Nucleus accumbens (tissue), 56 donors: Measurements from ENCODE around the gene ARHGAP6.
"Not testable (repeated sequence)": the region's sequence is repeated elsewhere in the genome, so short reads cannot be mapped to it uniquely, and the experiment has no call there.

ENCODE experiments used
- DNase-seq, 56 donors: peaks; one replicate each; lab custom pipeline; 2025; lab: John Stamatoyannopoulos, UW

ARHGAP6 gene

DNA sequence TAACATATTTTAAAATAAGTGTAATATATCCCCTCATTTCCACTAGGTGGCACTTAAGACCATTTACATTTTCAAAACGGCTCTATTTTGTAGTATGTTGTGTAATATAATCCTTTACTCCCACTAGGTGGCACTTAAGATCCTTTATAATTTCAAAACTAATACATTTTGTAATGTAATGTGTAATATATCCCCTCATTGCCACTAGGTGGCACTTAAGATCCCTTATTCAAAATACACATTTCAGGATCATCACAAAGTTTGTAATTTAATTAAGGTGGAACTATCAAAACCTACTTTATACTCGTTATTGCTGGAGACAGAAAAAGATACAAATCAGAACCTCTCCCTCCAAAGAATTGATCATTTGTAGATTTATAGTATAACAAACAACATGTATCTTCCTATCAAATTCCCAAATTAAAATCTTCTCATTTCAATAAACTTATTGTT lies 132.5 kb downstream of the ARHGAP6 start:
- DNase-seq = no peak

DNA sequence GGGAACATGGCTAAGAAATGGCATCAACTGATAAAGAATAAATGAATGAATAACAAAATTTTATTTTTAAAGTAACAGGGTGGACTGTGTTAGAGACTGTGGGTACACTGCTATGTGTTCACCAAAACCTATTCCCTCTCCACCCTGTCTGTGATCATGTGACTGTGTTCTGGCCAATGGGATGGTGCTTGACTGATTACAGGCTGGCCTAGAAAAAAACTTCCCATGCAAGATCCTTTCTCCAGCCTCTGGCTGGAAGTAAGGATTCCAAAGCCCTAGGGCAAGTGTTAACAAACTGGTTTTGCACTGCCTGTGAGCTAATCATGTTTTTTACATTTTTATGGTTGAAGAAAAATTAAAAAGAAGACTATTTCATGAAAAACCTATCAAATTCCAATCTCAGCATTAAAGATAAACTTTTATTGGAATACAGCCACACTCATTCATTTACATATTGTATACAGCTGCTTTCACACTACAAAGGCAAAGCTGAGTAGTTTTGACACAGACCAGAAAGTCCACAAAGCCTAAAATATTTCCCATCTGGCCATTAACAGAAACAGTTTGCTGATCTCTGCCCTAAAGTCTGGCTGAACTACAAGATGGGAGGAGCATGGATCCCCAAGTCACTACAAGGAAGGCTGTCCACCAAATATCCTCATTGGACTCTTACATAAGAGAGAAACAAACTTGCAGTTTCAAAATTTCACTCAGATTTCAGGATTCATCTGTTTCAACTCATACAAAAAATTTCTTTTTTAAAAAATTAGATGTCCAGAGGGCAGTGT lies 133.2 kb downstream of the ARHGAP6 start:
- no peak for DNase-seq

DNA sequence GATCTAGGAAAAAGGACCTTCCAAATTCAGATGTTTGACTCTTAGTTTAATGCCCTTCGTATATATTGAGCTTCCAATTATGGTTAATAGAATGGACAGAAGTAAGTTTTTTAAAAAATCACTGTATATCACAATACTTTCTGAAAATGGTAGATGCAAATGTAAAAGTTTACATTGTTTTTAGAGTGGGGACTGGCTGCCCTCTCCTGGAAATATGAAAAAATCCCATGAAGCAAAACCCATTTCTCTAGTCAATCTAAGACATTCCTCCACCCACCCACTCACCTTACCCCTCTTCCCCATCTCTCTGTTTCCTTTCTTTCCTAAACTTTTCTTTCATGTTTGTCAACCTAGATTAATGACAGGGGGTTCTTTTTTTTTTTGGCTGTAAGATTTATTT lies 134.5 kb downstream of the ARHGAP6 start:
- DNase-seq = no peak

DNA sequence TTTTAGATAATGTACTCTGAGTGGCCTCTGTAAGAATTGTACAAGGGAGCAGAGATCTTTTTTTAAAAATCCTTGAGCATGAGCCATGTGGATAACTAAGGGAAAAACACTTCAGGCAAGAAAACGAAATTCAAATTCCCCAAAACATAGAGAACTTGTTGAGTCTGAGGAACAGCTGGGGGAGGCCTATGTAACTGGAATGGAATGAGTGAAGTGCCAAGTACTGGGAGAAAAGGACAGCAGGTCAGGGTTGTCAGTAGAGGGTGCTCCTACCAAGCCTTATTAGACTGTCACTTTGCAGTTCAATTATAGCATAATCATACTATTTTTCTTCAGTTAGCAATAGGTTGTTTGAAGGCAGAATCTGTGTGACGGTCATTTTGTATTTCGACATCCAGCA lies 135.1 kb downstream of the ARHGAP6 start:
- no peak for DNase-seq

DNA sequence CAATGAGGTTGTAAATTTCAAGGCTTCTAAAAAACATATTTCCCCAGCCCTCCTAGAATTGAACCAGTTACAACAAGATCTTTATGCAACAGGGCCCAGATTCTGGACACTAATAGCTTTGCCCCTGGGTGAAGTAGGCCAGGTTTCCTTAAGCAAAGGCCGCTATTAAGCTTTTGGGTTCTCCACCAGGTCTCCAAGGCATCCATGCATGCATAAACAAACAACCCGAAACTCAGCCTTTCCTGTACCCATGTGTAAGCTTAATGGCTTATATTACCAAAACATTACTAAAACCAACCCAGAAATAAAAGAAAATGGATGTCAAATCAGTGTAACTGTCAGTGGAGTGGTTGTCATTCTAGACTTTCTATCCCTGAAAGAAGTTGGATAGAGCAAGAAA lies 137.1 kb downstream of the ARHGAP6 start:
- no peak for DNase-seq

DNA sequence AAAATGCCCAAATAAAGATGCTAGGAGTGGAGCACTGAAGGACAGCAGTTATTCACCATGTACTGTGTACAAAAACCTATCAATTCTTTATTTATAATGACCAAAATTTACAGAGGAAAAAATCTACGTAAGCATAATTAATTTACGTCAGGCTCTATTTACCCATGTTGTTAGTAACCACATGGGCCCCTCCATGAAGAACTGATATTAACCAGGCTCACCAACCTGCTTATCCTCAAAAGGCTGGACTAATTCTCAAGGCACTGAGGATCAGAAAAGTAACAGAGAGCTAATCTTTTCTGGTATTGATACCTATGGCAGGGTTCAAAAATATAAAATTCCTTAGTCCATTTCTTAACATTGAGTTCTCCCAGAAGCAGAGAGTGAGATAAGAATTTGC lies 140.0 kb downstream of the ARHGAP6 start:
- DNase-seq = no peak

DNA sequence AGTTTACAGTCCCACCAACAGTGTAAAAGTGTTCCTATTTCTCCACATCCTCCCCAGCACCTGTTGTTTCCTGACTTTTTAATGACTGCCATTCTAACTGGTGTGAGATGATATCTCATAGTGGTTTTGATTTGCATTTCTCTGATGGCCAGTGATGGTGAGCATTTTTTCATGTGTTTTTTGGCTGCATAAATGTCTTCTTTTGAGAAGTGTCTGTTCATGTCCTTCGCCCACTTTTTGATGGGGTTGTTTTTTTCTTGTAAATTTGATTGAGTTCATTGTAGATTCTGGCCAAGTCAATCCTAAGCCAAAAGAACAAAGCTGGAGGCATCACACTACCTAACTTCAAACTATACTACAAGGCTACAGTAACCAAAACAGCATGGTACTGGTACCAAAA lies 146.5 kb downstream of the ARHGAP6 start:
- not testable (repeated sequence) for DNase-seq

DNA sequence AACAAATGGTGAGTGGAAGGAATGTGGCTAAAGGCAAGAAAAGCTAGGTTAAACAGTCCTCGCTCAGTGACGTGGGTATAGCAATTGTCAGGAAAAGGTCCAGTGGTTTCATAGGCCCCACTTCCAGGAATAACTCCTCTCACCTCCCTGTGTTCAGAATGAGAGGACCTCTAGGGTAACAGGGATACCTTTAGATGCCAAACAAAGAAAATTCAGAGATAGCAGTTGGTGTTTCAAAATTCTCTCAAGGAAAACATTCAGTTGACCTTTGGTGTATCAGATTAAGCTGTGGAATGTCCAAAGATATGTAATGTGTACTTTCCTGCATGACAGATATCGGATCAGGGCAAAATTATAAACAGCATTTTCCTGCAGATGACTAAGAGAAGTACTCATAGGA lies 155.9 kb downstream of the ARHGAP6 start:
- DNase-seq = no peak

DNA sequence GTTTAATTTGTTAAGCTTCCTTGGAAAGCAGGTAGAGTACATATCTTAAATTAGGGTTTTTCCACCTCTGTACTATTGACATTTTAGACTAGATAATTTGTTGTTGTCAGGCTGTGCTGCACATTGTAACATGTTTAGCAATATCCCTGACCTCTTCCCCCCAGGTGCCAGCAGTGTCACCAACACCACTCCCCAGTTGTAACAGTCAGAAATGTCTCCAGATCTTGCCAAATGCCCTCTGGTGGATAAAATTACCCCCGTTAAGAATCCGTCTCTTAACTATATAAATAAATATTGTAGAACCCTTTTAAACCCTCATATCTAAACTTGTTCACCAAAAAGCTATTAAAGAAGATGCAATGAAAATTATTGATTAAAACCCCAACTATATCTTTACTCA lies 161.5 kb downstream of the ARHGAP6 start:
- no peak for DNase-seq

DNA sequence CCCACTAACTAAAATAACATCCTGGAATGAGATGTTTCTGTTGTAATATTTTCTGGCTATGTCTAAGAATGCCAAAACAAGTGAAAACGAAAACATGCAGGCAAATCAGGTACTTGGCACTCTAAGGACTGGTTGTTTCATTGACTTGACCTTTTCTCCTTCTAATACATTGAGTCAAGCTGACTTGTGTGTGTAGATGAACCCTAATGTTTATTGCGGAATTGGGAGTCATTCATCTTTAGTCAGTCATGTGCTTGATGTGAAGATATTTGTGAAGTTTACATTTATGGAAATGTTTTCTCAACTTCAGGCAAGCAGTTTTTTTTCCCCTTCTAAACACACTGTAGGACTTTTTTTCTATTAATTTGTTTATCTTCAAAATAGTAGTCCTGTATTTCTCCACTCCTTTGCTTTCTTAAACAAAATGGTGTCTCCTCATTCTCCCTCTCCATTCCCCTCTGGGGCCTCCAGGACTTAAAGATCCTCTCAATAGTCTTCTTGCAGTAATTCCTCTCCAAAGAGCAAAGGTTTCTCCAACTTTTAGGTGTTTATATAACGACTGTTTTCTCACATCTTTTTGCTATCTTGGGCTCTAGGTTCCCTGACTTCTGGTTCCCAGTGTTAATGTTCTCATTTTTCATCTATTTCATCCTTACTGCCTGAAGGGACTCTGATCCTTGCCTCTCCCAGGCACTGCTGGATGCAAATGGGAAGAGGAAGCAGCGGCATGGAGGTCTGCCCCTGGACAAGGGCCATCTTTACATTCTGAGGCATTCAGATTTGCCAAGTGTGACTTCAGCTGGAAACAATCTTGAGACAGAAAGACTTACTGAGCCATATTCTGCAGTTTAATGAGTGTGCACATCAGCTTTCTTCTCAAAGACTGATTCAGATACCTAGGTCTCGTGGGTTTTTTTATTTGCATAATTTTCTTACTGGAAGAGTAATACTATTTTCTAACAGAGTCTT lies 166.4 kb downstream of the ARHGAP6 start:
- no peak for DNase-seq

DNA sequence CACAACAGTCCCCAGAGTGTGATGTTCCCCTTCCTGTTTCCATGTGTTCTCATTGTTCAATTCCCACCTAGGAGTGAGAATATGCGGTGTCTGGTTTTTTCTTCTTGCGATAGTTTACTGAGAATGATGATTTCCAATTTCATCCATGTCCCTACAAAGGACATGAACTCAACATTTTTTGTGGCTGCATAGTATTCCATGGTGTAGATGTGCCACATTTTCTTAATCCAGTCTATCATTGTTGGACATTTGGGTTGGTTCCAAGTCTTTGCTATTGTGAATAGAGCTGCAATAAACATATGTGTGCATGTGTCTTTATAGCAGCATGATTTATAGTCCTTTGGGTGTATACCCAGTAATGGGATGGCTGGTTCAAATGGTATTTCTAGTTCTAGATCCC lies 174.3 kb downstream of the ARHGAP6 start:
- DNase-seq = not testable (repeated sequence)

DNA sequence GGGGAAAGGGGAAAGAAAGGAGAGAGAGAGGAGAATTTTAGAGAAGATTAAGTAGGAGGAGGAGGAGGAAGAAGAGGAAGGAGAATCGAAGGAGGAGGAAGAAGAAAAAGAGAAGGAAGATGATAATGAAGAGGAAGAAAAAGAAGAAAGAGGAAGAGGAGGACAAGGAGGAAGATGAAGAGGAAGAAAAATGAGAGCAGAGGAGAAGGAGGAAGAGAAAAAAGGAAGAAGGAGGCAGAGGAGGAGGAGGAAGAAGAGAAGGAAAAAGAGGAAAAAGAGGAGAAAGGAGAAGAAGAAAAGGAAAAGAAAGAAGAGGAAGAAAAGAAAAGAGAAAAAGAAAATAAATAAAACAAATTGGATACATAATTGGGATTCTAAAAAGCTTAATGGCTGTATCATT lies 181.4 kb downstream of the ARHGAP6 start:
- no peak for DNase-seq

DNA sequence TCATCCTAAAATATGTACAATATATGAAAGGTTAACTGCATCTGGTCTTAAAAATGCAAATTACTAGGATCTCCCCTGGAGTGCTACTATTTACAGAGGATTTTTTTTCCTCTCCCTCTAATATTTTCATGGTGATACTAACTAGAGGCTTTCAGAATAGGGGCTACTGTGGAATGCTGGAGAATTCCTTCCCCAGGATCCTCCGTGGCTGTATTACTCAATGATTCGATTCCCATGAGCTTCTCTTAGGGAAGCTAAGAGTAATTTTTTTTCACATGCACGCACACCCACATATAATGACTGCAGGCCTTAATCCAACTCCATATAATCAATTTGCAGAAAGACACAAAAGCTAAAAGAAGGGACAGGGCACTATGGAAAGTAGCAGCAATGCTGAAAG lies 184.7 kb downstream of the ARHGAP6 start:
- no peak for DNase-seq

DNA sequence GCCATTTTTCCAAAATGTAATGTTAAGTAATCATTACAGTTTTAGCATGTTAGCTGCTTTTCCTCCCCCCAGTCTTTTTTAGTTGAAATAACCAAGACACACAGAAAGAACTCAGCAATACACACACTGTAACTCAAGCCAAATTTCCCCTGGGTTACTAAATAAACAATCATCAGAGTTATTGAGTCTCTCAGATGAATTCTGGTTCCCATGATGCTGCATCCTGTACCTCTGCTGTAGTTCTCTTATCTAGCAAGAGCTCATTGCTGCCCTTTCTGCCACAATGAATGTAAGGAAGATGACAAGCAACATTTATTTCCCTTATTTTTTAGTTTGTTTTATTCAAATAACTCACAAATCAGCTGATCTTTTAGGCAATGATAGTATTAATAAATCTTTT lies 185.1 kb downstream of the ARHGAP6 start:
- DNase-seq = no peak

DNA sequence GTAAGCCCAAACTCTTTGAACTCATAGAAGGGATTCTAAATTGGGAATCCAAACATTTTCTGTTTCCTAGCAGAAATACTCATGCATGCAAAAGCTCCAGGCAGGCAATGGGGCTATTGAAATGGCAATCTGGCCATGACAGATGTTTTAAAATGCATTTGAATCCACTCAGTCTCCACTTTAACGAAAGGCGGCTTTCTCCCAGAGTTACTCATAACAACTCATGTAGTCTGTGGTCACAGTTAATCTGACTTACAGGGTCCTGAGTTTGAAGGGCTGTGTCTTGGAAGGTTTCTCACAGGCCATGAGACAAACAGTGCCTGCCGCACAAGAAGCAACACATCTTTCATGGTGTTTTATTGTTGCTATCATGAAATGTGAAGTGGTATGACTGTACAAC lies 186.8 kb downstream of the ARHGAP6 start:
- DNase-seq = no peak

DNA sequence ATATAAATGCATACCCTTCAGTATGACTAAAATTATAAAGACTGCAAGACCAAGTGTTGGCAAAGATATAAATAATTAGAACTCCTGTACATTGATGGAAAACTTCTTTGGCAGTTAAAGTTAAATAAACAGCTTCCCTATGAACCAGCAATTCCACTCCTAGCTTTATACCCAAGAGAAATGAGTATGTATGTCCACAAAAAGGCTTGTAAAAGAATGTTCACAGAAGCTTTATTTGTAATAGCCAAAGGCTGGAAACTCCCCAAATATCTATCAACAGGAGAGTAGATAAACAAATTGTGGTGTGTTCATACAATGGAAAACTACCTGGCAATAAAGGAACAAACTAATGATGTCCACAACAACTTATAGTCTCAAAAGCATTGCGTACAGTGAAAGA lies 187.7 kb downstream of the ARHGAP6 start:
- no peak for DNase-seq

DNA sequence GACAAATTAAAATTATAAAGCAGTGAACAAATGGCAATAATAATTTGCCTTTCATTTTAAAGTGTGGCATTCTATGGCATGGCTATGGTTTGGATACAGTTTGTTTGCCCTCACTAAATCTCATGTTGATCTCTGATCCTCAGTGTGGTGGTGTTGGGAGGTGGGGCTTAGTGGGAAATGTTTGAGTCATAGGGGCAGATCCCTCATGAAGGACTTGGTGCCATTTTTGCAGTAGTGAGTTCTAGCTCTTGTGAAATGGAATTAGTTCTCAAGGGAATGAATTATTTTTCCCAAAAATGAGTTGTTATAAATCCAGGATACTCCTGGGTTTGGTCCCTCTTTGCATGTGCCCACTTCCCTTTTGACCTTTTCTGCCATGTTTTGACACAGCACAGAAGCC lies 191.1 kb downstream of the ARHGAP6 start:
- no peak for DNase-seq

DNA sequence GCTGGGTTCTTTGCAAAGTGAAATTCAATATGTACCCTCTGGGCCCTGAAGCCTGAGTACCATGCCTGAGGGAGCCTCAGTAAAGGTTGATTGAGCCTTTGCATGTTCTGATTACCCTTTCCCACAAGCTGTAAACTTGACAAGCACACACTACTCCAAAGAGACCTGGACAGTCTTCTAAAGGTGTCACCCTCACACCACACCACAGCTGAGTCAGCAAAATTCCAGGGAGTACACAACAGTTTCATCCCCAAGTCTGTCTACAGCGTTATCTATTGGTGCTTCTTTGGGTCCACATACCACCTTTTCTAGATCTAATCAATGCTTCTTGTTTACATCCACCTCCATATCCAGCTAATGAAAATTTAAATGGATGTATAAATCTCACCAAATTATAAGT lies 191.7 kb downstream of the ARHGAP6 start:
- DNase-seq = no peak

DNA sequence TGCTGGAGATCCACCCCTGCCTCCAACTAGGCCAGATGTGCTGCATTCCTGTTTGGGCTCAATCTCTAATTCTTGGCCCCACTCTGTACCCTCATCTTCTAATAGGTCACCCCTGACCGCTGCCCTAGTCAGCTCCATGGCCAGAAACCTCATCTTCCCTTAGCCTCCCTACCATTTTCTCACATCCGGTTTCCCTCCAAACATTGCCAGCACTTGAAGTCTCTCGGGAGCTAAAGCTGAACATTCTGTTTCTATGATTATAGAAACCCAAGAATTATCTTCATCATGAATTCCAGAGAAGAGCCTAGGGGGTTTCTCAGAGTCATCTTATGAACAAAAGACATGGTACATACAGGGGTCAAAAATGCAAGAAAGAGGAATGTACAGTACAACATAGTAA lies 192.8 kb downstream of the ARHGAP6 start:
- no peak for DNase-seq

DNA sequence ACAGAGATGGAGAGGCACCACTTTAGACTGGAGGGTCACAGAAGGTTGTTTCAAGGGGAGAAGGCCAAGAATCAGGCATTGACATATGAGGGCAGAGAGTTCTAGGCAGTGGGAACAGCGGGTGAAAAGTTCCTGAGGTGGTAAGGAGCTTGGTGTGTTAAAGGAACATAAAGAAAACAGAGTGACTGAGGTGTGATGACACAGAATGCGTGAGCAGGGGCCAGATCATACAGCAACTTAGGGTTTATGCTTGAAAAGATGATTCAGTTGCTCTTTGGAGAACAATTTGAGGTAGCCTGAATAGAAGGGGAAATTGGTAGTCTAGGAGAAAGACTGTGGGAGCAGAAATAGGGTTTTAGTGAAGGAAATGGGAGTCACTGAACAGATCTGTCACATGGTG lies 193.3 kb downstream of the ARHGAP6 start:
- no peak for DNase-seq

DNA sequence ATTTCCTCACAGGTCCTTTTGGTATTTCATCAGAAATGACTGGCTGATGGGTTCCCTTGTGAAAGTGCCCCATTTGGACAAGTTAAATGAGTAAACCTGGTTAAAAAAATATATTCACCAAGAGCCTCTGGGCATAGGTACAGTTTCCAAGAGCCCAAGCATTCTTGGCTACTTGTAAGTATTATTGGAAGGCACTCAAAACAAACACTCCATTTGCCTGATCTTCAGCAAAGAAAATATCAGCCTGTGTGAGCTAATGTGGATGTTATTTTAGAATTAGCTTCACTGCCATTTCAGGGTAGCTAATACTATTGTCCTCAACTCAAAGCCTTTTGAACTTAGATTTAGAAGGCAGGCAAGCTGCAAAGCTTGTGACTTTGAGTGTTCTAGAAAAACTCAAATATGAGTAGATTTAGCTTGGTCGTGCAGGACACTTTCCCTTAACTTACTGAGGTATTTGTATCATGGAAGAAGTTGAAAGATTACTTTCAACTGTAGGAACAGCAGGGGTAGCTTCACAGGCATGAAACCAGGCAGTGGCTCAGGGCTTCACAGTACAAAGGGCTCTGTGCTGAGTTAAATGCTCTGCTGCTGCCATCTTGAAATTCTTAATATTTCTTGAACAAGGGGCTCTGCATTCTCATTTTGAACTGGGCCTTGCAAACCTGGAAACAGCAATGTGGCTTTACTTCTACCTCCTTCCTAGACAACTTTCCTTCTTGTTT lies 195.3 kb downstream of the ARHGAP6 start:
- no peak for DNase-seq
